H1 (cell line): ENCODE results near the gene XPO5. TPM values are rescaled to one million over a fixed set of nuclear protein-coding genes. Genes with fewer than 3 reads are reported as not detected.

Experiments
- CBX5 ChIP-seq: fragments of 300-800, 300-1000 bp; sonication (generic); IDR thresholded peaks from 2 replicates; pipeline ENCODE4 v1.7.1; 2016; ENCODE audit warnings: antibody characterized with exemption, low read length, low read depth
- CHD2 ChIP-seq: IDR thresholded peaks from 2 replicates; pipeline ENCODE4 v1.6.1; 2012; ENCODE audit warnings: low read length, improper control_type of control experiment
- HDAC6 ChIP-seq: IDR thresholded peaks from one replicate; pipeline ENCODE4 v1.7.1; 2012; ENCODE audit warnings: low read depth, mild to moderate bottlenecking, inconsistent platforms, low read length, moderate library complexity
- NRF1 ChIP-seq: IDR thresholded peaks from 2 replicates; pipeline ENCODE4 v1.6.1; 2011; ENCODE audit warnings: mild to moderate bottlenecking, low read depth, low read length, improper control_type of control experiment
- POU5F1 ChIP-seq: IDR thresholded peaks from 2 replicates; pipeline ENCODE4 v1.6.1; 2011; ENCODE audit warnings: low read depth, mild to moderate bottlenecking, low read length, moderate library complexity
- RFX5 ChIP-seq: IDR thresholded peaks from 2 replicates; pipeline ENCODE4 v1.6.1; 2011; ENCODE audit warnings: low read depth, low read length, improper control_type of control experiment, borderline replicate concordance
- SIX5 ChIP-seq: IDR thresholded peaks from 2 replicates; pipeline ENCODE4 v1.6.1; 2011; ENCODE audit warnings: mild to moderate bottlenecking, low read depth, low read length
- YY1 ChIP-seq: IDR thresholded peaks from 2 replicates; pipeline ENCODE4 v1.6.1; 2011; ENCODE audit warnings: low read depth, mild to moderate bottlenecking, low read length
- polyA plus RNA-seq, 7 experiments: library from polyadenylated mRNA; depleted of rRNA in 3 of 7; stranded (reverse) in 5 of 7; unstranded in 2 of 7; fragments of >200 nt in 5 of 7; fragments of 200-250 nt in 2 of 7; gene quantifications; 1 replicate in 5 of 7; 2 replicates in 1 of 7; 4 replicates in 1 of 7; pipeline versions ENCODE4 v1.2.1 to v1.2.3, GENCODE V29; 2011 to 2013; ENCODE audit warnings: missing spikeins in 2 of 7, mixed read lengths in 2 of 7
- total RNA-seq: library from RNA; stranded (reverse); fragmentation: NEBNext Ultra II Directional; extraction: Animal tissue kit (Norgen Biotek cat#: 25700); gene quantifications from 2 replicates; pipeline ENCODE4 v1.2.1, GENCODE V29; 2021
- TF ChIP-seq, protein P1 (sequence below): fragments of 300-600 bp; sonication (generic); IDR thresholded peaks from 2 replicates; pipeline ENCODE4 v1.7.1; 2012; ENCODE audit warnings: low read length, moderate library complexity, mild to moderate bottlenecking, inconsistent platforms; ENCODE audit not compliant: insufficient replicate concordance
- TF ChIP-seq, protein P2 (sequence below): IDR thresholded peaks from 2 replicates; pipeline ENCODE4 v1.6.1; 2011; ENCODE audit warnings: low read length, improper control_type of control experiment

XPO5 gene
- total and polyA plus RNA-seq, 2 of the 8 experiments (the other 6 are each of a cell fraction or from before 2014, with no cell fraction given), result 80.6 to 95.7 TPM

GRCh38 chr6:43575772-43576551, at the start of gene XPO5, which contains the start of gene POLH (continued):
- TF ChIP-seq, protein P1, sequence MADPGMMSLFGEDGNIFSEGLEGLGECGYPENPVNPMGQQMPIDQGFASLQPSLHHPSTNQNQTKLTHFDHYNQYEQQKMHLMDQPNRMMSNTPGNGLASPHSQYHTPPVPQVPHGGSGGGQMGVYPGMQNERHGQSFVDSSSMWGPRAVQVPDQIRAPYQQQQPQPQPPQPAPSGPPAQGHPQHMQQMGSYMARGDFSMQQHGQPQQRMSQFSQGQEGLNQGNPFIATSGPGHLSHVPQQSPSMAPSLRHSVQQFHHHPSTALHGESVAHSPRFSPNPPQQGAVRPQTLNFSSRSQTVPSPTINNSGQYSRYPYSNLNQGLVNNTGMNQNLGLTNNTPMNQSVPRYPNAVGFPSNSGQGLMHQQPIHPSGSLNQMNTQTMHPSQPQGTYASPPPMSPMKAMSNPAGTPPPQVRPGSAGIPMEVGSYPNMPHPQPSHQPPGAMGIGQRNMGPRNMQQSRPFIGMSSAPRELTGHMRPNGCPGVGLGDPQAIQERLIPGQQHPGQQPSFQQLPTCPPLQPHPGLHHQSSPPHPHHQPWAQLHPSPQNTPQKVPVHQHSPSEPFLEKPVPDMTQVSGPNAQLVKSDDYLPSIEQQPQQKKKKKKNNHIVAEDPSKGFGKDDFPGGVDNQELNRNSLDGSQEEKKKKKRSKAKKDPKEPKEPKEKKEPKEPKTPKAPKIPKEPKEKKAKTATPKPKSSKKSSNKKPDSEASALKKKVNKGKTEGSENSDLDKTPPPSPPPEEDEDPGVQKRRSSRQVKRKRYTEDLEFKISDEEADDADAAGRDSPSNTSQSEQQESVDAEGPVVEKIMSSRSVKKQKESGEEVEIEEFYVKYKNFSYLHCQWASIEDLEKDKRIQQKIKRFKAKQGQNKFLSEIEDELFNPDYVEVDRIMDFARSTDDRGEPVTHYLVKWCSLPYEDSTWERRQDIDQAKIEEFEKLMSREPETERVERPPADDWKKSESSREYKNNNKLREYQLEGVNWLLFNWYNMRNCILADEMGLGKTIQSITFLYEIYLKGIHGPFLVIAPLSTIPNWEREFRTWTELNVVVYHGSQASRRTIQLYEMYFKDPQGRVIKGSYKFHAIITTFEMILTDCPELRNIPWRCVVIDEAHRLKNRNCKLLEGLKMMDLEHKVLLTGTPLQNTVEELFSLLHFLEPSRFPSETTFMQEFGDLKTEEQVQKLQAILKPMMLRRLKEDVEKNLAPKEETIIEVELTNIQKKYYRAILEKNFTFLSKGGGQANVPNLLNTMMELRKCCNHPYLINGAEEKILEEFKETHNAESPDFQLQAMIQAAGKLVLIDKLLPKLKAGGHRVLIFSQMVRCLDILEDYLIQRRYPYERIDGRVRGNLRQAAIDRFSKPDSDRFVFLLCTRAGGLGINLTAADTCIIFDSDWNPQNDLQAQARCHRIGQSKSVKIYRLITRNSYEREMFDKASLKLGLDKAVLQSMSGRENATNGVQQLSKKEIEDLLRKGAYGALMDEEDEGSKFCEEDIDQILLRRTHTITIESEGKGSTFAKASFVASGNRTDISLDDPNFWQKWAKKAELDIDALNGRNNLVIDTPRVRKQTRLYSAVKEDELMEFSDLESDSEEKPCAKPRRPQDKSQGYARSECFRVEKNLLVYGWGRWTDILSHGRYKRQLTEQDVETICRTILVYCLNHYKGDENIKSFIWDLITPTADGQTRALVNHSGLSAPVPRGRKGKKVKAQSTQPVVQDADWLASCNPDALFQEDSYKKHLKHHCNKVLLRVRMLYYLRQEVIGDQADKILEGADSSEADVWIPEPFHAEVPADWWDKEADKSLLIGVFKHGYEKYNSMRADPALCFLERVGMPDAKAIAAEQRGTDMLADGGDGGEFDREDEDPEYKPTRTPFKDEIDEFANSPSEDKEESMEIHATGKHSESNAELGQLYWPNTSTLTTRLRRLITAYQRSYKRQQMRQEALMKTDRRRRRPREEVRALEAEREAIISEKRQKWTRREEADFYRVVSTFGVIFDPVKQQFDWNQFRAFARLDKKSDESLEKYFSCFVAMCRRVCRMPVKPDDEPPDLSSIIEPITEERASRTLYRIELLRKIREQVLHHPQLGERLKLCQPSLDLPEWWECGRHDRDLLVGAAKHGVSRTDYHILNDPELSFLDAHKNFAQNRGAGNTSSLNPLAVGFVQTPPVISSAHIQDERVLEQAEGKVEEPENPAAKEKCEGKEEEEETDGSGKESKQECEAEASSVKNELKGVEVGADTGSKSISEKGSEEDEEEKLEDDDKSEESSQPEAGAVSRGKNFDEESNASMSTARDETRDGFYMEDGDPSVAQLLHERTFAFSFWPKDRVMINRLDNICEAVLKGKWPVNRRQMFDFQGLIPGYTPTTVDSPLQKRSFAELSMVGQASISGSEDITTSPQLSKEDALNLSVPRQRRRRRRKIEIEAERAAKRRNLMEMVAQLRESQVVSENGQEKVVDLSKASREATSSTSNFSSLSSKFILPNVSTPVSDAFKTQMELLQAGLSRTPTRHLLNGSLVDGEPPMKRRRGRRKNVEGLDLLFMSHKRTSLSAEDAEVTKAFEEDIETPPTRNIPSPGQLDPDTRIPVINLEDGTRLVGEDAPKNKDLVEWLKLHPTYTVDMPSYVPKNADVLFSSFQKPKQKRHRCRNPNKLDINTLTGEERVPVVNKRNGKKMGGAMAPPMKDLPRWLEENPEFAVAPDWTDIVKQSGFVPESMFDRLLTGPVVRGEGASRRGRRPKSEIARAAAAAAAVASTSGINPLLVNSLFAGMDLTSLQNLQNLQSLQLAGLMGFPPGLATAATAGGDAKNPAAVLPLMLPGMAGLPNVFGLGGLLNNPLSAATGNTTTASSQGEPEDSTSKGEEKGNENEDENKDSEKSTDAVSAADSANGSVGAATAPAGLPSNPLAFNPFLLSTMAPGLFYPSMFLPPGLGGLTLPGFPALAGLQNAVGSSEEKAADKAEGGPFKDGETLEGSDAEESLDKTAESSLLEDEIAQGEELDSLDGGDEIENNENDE, result no peak
- TF ChIP-seq SIX5 (no peak), YY1 (no peak), CHD2 (no peak), RFX5 (no peak), NRF1 (peak; percentile 95), HDAC6 (no peak), CBX5 (no peak), POU5F1 (no peak)
- TF ChIP-seq, protein P2, sequence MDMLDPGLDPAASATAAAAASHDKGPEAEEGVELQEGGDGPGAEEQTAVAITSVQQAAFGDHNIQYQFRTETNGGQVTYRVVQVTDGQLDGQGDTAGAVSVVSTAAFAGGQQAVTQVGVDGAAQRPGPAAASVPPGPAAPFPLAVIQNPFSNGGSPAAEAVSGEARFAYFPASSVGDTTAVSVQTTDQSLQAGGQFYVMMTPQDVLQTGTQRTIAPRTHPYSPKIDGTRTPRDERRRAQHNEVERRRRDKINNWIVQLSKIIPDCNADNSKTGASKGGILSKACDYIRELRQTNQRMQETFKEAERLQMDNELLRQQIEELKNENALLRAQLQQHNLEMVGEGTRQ, result no peak
